Measurements from ENCODE around the gene EFCAB8.
"Not testable (repeated sequence)": the region's sequence is repeated elsewhere in the genome, so short reads cannot be mapped to it uniquely, and the experiment has no call there.

EFCAB8 gene

GRCh38 chr20:32902456-32903420 lies 44.0 kb downstream of the EFCAB8 start:
- no peak overlapping the region for H3K4me2 ChIP-seq (ENCODE audit: low read depth, low read length)
- no peaks in the 10 kb centered on the region for H3K4me1 ChIP-seq (ENCODE audit: low read length)
- no peaks in the 10 kb centered on the region for H3F3A ChIP-seq (ENCODE audit: insufficient read depth, low read length)
- peaks cover 18% of the 10 kb centered on the region for H3K27me3 ChIP-seq (replicated peaks; ENCODE audit: insufficient read depth, low read length)
- peak; percentile 64 for DNase-seq
- H3K9me2 ChIP-seq (replicated peaks; ENCODE audit: insufficient read depth, low read length): no peaks in the 10 kb centered on the region
- H3K27ac ChIP-seq (ENCODE audit: low read length): no peak overlapping the region
- H3K36me3 ChIP-seq (replicated peaks; ENCODE audit: insufficient read depth, low read length): no peaks in the 10 kb centered on the region
- no peak overlapping the region for H3K4me3 ChIP-seq (ENCODE audit: low read length)
- no peaks in the 10 kb centered on the region for H3K9me3 ChIP-seq (replicated peaks; ENCODE audit: insufficient read depth, low read length)
- H3K9ac ChIP-seq (ENCODE audit: low read length): no peak overlapping the region
- TF ChIP-seq EZH2 (optimal IDR thresholded peaks at IDR 0.05; ENCODE audit: low read depth, low read length): no peak
- no peak for TF ChIP-seq EZH2phosphoT487 (IDR thresholded peaks at IDR 0.05; ENCODE audit: low read length)
- peak; percentile 89 for TF ChIP-seq CTCF (IDR thresholded peaks at IDR 0.05; ENCODE audit: low read length)
- H2AFZ ChIP-seq (ENCODE audit: low read length): no peak overlapping the region
- H3K79me2 ChIP-seq (ENCODE audit: low read length): no peaks in the 10 kb centered on the region
- H4K20me1 ChIP-seq (ENCODE audit: insufficient read depth, low read length): no peaks in the 10 kb centered on the region

GRCh38 chr20:32903666-32904175 lies 45.0 kb downstream of the EFCAB8 start:
- no peak overlapping the region for H3K4me3 ChIP-seq (ENCODE audit: low read length)
- no peaks in the 10 kb centered on the region for H3K4me1 ChIP-seq (ENCODE audit: low read length)
- no peak for TF ChIP-seq EZH2phosphoT487 (IDR thresholded peaks at IDR 0.05; ENCODE audit: low read length)
- no peak for TF ChIP-seq EZH2 (optimal IDR thresholded peaks at IDR 0.05; ENCODE audit: low read depth, low read length)
- TF ChIP-seq CTCF (IDR thresholded peaks at IDR 0.05; ENCODE audit: low read length): no peak
- H3K36me3 ChIP-seq (replicated peaks; ENCODE audit: insufficient read depth, low read length): no peaks in the 10 kb centered on the region
- H2AFZ ChIP-seq (ENCODE audit: low read length): no peak overlapping the region
- no peaks in the 10 kb centered on the region for H3F3A ChIP-seq (ENCODE audit: insufficient read depth, low read length)
- H3K9me3 ChIP-seq (replicated peaks; ENCODE audit: insufficient read depth, low read length): no peaks in the 10 kb centered on the region
- peaks cover 13% of the 10 kb centered on the region for H3K27me3 ChIP-seq (replicated peaks; ENCODE audit: insufficient read depth, low read length)
- no peaks in the 10 kb centered on the region for H3K79me2 ChIP-seq (ENCODE audit: low read length)
- H3K27ac ChIP-seq (ENCODE audit: low read length): no peak overlapping the region
- H4K20me1 ChIP-seq (ENCODE audit: insufficient read depth, low read length): no peaks in the 10 kb centered on the region
- DNase-seq: no peak
- no peak overlapping the region for H3K4me2 ChIP-seq (ENCODE audit: low read depth, low read length)
- H3K9me2 ChIP-seq (replicated peaks; ENCODE audit: insufficient read depth, low read length): no peaks in the 10 kb centered on the region
- no peak overlapping the region for H3K9ac ChIP-seq (ENCODE audit: low read length)

GRCh38 chr20:32904678-32905077 lies 46.0 kb downstream of the EFCAB8 start:
- not testable (repeated sequence) for H3K9me2 ChIP-seq (replicated peaks; ENCODE audit: insufficient read depth, low read length); H3K4me1 ChIP-seq (ENCODE audit: low read length); H3K36me3 ChIP-seq (replicated peaks; ENCODE audit: insufficient read depth, low read length); H3K9me3 ChIP-seq (replicated peaks; ENCODE audit: insufficient read depth, low read length); H3K4me3 ChIP-seq (ENCODE audit: low read length); H2AFZ ChIP-seq (ENCODE audit: low read length); H3K79me2 ChIP-seq (ENCODE audit: low read length); H3K9ac ChIP-seq (ENCODE audit: low read length); H3F3A ChIP-seq (ENCODE audit: insufficient read depth, low read length); H4K20me1 ChIP-seq (ENCODE audit: insufficient read depth, low read length); H3K27ac ChIP-seq (ENCODE audit: low read length); DNase-seq; H3K4me2 ChIP-seq (ENCODE audit: low read depth, low read length)
- peaks cover 16% of the 10 kb centered on the region for H3K27me3 ChIP-seq (replicated peaks; ENCODE audit: insufficient read depth, low read length)

- H3K4me1 ChIP-seq (ENCODE audit: low read length): no peaks in the 10 kb centered on the region
- H3K4me3 ChIP-seq (ENCODE audit: low read length): no peak overlapping the region
- H3K27ac ChIP-seq (ENCODE audit: low read length): no peak overlapping the region
- H3K36me3 ChIP-seq (replicated peaks; ENCODE audit: insufficient read depth, low read length): no peaks in the 10 kb centered on the region
- H3F3A ChIP-seq (ENCODE audit: insufficient read depth, low read length): no peaks in the 10 kb centered on the region
- H4K20me1 ChIP-seq (ENCODE audit: insufficient read depth, low read length): no peaks in the 10 kb centered on the region
- no peak overlapping the region for H3K9ac ChIP-seq (ENCODE audit: low read length)
- no peaks in the 10 kb centered on the region for H3K9me3 ChIP-seq (replicated peaks; ENCODE audit: insufficient read depth, low read length)
- no peaks in the 10 kb centered on the region for H3K79me2 ChIP-seq (ENCODE audit: low read length)
- H3K9me2 ChIP-seq (replicated peaks; ENCODE audit: insufficient read depth, low read length): no peaks in the 10 kb centered on the region
- H3K4me2 ChIP-seq (ENCODE audit: low read depth, low read length): no peak overlapping the region
- no peak for DNase-seq
- TF ChIP-seq CTCF (IDR thresholded peaks at IDR 0.05; ENCODE audit: low read length) (no peak), EZH2 (optimal IDR thresholded peaks at IDR 0.05; ENCODE audit: low read depth, low read length) (no peak), EZH2phosphoT487 (IDR thresholded peaks at IDR 0.05; ENCODE audit: low read length) (no peak)
- no peak overlapping the region for H2AFZ ChIP-seq (ENCODE audit: low read length)
- H3K27me3 ChIP-seq (replicated peaks; ENCODE audit: insufficient read depth, low read length): peaks cover 16% of the 10 kb centered on the region
These were observed 47.5 kb downstream of the EFCAB8 start for GRCh38 chr20:32906200-32906599.
